Activated CD4-positive, alpha-beta T cell treated with anti-CD3 and anti-CD28 coated beads, Interleukin-2, amount 50 U/mL, for 48 hours (primary cell): Measurements from ENCODE around the gene AGBL4.
A peak's percentile ranks its signal among the peaks of the same experiment; 100 is the strongest.
"Not testable (repeated sequence)": the region's sequence is repeated elsewhere in the genome, so short reads cannot be mapped to it uniquely, and the experiment has no call there.

Source experiments
- DNase-seq, 2 experiments: peaks; one replicate each; pipeline ENCODE4 v3.0.0-alpha.2; 2020

The AGBL4 gene

DNA sequence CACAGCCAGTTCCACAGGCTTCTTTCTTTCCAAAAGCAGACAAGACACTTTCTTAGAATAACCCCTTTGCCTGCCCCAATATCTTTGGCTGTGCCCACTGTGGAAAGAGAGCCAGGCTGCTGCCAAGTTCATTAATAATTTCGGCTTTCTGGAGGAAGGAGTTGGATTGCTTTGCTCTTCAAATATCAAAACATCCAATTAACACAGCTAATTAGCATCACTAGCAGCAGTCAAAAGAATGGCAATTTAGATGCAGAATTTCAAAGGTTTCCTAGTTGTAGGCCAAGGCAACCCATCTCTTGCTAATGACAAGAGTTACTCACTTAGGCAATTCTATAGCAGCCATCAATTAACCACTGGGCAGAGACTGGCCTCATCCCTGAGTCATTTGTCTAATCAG is 1460.7 kb downstream of the AGBL4 start:
- DNase-seq: no peak

DNA sequence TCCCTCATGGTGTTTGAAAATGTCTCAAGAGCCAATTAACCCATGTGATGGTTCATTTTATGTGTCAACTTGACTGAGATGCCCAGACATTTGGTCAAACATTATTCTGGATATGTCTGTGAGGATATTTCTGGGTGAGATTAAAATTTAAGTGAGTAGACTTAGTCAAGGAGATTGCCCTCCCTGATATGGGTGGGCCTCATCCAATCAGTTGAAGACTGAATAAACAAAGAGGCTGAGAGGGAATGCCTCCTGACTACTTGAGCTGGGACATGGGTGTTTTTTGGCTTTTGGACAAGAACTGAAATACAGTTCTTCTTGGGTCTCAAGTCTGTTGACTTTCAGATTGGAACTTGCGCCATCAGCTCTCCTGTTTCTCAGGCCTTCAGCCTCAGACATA is 1462.3 kb downstream of the AGBL4 start:
- DNase-seq: no peak

DNA sequence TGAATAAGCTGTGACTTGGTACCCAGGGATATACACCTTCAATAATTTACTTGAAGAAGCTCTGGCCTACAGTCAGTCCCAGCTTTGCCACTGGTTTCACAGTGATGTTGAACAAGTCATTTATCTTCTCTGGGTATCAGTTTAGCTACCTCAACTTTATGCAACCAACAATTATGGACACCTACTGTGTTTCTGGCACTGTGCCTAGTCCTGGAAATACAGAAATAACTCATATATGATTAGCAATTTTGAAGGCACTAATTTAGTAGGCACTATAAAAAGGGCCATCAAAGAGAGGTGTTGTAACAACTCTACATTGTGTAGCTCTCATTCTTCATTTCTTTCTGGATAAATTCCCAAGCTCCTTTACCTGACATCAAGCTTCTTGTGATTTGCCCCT is 1463.2 kb downstream of the AGBL4 start:
- DNase-seq: no peak

DNA sequence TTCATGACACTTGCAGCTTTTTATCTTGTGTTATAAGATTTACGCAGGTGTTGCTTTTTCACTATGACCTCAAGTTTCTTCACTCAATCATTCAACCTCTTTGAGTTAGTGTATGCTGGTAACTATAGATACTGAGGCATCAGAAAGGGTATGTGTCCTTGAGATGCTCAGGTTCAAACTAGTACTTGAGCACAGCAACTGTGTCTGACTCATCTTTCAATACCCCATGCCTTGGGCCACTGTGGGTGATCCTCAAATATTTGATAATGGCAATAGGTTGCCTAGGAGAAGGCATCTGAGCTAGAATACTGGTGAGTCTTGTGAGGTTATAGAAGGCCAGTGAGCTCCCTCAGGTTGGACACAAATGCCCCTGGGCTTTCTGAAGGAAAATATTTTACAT is 1463.6 kb downstream of the AGBL4 start:
- DNase-seq: no peak

DNA sequence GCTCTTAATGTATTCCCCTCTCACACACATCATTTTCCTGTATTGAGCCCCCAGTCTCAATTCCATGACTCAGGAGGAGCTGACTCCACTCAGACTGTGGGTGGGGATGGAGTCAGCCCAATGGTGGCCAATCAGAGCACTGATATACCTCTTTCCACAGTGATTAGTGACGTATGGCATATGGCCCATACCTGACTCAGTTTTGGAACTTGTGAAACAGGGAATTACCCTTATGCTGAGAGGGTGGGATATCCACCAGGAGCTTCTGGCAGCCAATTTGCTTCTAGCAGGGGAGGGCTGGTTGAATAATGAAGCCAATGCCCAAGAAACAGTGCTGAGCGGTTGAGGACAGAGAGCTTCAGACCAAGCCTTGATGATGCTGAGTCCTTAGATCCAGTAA is 1465.4 kb downstream of the AGBL4 start:
- no peak for DNase-seq

DNA sequence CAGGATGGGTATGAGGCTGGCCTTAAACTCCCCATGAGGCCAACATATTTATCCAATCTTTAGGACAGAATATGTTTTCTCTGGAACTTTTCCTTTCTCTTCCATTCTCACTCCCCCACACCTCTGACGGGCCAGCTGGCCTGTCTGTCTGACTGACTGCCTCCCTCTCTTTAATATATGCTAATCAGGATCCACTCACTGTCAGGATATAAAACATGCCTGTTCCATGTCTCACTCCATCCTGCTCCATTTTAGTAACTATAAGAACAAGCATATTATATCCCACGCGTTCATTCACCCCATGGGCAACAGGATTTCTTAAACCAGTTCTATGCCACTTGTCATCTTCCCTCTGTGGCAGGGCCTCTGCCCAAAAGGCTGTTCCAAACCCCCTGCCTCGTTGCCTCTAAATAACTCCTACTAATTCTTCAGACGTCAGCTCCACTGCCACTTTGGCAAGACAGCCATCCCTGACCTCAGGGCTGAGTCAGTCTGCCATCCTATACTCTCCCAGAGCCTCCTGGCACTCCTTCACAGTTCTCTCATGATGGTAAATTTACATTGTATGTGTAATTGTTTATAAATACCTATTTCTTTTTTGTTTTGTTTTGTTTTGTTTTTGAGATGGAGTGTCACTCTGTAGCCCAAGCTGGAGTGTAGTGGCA is 1467.4 kb downstream of the AGBL4 start:
- no peak for DNase-seq

DNA sequence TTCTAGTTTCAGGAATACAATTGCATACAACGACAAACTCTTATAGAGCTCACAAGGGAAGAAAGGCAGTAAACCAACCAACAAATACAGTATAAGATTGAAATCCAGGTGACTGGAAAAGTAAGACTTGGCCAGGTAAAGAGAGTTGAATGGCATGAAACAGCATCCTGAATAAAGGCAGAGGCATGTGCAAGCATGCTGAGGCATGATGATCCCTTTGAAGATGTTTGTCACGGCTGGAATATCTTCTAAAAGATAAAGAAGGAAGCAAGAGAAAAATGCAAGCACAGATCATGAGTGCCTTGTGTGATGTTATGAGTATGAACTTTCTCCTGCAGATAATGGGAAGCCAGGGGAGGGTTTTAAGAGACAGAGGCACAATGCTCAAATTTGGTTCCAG is 1468.5 kb downstream of the AGBL4 start:
- no peak for DNase-seq

DNA sequence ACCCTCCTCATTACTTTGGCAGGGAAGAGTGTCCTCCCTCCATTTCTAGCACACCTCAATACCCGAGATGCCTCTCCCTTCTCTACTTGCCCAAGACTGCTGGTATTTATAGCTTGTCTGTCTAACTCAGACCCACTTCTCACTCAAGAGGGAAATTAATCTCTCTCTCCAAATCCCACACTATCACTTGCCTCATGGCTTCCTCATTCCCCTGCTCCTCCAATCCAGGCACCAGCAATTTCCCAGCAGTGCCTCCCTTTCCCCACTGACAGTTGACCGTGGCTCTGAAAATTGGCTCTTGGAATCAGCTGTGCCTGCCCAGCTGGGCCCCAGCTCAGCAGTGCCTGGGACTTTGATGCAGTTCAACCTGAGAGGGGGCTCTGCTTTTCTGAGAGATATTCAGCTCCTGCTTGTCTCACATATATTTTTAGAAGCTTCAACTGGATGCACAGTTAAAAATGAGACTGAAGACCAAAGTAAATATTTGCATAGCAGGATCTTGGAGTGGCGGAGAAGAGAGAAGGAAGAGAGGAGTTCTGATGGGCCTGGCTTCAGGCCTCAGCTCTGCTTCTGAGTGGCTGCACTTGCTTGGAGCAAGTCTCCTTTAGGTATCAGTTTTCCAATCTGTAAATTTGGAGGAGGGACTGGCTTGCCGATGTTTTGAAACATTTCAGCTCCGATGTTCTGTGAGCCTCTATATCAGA is 1470.7 kb downstream of the AGBL4 start:
- DNase-seq: no peak

DNA sequence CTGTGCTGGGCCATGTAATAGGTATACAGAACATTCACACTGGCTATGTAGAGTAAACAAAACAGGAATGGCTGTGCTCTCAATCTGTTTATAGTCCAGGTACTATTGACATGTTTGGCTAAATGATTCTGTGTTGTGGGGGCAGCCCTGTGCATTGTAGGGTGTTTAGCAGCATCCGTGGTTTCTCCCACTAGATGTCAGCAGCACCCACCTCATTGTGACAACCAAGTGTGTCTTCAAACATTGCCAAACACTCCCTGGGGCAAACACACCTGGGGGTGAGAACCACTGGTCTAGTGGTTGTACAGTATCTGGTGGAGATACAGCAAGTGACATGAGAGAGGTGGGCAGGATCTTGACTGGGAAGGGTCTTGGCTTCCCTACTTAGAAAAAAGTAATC is 1471.3 kb downstream of the AGBL4 start:
- DNase-seq: peak; percentile 0 to 4

DNA sequence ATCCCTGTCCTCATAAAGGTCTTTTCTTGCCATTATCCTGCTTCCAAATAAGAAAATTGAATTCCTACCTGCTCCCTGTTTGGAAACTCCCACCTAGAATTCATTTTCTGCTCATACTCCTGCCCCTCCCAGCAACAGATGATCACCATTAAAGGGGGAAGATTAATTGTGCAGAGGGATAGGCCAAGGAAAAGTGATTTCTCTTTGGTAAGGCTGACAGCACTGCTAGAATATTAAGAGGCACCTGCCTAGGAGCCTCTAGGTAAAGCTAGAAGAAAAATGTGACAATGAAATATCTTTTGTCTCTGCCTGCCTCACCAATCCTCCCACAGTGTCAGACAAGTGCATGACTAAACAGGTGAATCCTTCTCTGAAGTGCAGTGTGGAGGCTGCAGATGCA is 1474.8 kb downstream of the AGBL4 start:
- DNase-seq: no peak

DNA sequence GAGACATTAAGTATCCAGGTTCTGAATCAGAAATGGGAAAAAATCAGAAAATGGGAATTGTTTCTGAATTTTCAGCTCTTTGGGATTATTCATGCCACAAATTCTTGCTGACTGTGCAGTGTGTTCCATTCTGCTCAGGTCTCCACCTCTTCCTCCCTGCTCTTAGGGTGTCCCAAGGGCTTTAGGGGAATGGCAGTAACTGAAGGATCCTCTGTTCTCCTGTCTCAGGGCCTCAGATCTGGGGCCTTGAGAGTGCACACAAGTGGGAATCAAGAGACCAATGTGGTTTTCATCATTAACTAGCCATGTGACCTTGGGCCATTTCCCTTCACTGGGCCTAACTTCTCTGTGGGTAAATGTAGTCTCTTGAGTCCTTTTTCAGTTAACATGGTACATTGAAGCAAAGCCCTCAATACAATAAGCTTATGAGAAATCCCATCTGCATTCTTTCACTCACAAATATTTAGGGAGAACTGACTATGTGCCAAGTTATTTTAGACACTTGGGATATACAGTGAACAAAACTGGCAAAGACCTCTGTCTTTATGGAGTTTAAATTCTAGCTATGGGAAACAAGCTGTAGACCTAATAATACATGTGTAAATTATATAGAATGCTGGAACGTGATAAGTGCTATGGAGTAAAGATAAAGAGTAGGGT is 1476.1 kb downstream of the AGBL4 start:
- DNase-seq: no peak

DNA sequence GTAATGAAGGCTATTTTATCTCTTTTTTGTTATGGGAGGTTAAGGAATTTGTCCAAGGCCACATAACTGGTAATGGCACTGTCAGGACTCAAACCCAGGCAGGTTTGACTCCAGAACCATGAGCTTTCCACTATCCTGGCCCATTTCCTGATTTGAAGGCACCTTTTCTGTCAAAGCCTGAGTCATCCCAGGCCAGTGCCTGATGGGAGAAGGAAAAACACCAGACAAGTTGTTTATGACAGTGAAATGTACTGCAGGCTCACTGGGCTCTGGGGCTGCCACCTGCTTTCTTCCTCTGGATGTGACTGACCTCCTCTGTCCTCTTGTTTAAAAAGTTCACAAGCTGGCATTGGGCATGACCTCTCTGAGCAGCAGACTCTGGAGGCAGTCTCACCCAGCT is 1479.9 kb downstream of the AGBL4 start:
- DNase-seq: no peak

DNA sequence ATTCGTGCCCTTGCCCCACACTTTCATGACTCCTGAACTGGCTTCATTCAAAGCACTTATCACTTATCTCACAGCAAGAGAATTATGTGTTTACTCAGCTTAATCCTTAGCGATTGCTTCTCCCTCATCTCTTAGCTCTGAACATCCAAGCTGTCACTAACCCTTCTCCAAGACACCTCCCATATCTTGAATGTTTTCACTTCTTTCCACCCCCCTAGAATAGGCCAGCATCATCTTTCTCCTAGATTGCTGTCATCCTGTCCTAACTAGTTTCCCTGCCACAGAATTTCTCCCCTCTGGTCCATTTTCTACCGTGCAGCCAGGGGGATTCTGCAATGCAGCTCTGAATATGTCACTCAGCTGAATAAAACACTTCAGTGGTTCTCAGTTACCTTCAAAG is 1483.2 kb downstream of the AGBL4 start:
- DNase-seq: no peak

DNA sequence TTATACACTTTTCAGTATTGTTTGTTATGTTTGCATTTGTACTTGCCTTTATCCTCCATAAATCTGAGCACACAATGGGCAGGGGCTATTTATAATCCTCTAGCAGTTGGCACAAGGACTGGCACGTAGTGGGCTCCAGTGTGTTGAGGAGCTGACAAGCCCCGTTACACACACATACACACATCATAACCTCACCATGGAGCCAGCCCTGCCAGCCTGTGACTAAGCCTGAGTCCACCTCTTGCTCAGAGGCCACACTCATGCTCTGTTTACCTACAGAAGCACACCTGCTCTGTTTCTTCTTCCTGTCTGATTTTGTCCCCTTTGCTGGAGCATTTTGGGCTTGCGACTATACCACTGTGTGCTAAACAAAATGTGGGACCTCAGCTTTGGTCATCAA is 1487.3 kb downstream of the AGBL4 start:
- no peak for DNase-seq

DNA sequence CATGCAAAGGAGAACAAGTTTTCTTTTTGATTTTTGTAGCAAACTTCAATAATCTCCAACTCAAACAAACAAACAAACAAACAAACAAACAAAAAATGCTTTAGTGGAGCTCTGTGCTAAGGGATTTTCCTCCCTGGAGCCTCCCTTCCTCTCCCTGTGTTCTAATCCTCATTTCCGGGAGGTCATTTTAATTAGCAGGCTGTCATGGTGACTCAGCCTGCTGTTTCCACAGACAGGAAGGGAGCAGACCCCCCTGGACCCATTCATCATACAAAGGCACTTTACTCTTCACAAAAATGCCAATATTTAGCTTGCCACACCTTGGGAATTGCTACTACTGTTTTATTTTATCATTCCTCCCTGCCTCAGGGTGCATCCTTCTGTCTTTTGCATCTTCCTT is 1490.8 kb downstream of the AGBL4 start:
- no peak for DNase-seq

DNA sequence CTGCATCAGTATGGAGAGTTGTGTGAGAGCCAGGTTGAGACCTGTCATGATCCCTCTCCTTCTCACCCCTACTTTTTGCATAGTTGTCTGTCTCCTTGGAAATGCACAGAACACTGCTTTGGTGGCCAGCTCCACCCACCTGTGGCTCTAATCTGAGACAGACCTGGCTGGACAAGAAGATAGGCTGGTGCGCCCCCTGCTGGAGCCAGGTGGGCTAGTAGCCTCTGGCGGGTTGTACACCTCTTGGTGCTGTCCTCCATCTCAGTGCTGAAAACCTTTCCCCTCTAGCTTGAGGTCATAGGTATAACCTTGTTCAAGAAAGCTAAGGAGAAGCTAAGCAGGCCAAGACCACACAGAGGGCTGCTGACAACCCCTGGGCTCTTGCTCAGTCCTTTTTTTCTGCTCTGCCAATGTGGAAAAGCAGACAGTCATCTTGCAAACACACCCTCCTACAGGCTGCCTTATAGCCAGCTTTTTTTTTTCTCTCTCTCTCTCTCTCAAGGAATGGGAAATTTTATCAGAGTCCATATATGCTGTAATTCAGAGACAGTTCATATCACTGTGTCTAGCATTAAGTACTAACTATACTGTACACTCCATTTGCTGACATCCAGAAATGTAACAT is 1492.9 kb downstream of the AGBL4 start:
- peak; percentile 45 to 62 for DNase-seq

DNA sequence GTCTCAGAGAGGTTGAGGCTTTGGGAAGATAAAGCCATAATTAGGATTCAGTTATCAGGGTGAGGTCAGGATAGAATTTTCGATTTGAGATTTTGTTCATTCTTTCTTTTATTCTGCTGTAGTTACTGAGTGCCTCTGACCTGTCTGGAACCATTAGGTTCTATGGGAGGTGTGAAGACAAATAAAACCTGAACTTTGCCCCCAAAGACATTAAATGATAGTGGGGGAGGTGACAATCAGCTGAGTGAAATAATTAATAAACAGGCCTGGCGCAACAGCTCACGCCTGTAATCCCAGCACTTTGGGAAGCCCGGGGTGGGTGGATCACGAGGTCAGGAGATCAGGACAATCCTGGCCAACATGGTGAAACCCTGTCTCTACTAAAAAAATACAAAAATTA is 1496.7 kb downstream of the AGBL4 start:
- DNase-seq: no peak

DNA sequence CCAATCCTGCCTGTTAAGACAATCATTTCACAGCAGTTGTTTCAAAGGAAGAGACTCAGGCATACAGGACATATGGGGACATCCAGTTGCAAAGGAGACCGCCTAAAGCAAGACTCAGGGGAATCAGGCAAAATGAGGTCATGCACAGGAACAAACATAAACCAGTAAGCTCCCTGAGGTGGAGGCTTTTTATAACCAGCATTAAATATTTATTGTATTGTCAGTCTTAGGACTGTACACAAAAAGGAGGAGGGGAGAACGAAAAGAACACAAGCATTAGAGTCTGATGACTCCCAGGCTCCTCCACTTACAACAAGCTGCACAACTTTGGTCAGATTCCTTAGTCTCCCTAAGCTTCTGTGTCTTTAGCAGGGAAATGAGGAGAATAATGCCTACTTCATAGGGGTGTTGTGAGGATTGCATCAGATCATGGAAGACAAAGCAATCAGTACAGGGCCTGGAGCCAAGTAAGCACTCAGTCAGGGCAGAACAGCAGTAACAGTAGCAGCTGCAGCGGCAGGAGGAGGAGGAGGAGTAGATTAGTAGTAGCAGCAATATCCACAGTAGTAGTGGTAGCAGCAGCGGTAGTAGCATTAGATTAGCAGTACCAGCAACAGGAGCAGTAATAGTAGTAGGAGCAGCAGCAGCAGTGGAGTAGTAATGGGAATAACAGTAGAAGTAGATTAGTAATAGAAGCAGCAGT is 1497.6 kb downstream of the AGBL4 start:
- no peak for DNase-seq

DNA sequence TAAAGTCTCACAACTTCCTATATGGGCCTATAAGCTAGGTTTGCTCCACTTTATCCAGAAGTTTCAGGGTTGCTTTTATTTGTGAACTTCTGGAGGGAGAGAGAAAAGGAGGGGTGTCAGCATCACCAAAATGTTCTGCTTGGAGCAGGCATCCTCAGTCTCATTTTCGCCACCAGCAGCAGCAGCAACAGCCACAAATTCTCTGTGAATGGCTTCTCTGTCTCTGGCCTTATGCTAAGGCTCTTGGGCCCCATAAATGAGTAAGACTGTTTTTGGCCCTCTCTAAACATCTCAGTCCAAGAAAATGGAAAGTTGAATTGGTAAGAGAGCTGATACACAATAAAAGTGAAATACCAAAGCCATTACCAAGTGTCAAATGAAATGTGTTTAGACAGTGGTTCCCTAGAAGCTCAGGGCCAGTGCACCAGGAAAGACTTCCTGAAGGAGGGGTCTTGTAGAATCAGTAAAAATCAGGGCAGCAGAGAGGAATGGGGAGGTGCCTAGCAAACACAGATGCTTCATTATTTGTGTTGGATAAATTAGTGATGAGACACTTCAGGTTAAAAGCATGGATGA is 1498.8 kb downstream of the AGBL4 start:
- no peak for DNase-seq

DNA sequence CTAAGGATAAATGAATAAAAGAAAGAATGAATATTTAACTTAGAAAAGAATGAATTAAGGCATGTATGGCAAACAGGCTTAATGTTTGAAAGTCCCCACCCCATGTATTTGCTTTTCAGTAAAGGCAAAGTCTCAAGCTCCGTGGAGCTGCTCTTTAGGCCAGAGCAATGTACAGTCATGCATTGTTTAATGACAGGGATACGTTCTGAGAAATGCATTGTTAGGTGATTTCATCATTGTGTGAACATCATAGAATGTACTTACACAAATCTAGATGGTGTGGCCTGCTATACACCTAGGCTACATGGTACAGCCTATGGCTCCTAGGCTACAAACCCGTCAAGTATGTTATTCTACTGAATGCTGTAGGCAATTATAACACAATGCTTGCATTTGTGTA is 1500.2 kb downstream of the AGBL4 start:
- DNase-seq: no peak

DNA sequence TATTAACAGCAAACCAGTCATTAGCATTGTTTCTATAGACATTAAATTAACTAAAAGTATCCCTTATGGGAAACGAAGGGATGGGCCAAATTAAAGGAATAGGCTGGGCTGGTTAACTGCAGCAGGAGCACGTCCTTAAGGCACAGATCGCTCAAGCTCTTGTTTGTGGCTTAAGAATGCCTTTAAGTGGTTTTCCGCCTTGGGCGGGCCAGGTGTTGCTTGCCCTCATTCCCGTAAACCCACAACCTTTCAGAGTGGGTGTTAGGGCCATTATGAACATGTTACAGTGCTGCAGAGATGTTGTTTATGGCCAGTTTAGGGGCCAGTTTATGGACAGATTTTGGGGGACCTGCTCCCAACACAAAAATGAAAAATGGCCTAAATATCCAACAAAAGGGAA is 1503.9 kb downstream of the AGBL4 start:
- not testable (repeated sequence) for DNase-seq

DNA sequence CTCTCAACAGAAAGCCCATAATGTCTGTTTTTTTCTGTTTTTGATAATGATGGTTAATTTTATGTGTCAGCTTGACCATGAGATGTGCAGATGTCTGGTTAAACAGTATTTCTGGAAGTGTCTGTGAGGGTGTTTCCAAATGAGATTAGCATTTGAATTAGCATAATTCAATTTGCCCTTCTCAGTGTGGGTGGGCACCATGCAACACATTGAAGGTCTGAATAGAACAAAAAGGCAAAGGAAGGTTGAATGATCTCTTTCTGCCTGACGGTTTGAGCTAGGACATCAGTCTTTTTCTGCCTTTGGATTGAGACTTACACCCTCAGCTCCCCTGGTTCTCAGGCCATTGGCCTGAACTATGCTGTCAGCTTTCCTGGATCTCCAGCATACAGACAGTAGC is 1516.9 kb downstream of the AGBL4 start:
- DNase-seq: no peak
